NCI-H2196 treated with DMSO at 0.1 percent for 48 hours (cell line): ENCODE results near the gene VPS8.

ENCODE experiments used
- DNase-seq: peaks from one replicate; lab custom pipeline; 2025; ENCODE audit not compliant: unreplicated experiment; lab: John Stamatoyannopoulos, UW

VPS8 gene

DNA sequence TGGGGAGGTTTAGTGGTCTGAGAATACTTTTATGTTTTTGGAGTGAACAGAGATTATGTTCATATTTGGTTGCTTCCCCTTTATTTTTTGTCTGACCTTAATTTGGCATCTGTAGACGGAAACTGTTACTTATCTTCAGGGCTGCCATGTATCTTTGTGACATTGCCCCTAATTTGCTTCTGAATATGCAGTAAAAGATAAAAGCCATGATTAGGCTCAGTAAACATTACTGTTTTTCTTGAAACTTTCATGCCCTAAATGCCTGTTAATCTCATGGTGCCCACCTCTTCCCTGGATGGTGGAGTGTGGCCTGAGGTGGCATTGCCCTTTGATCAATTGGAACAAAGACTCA is 234.2 kb downstream of the VPS8 start:
- DNase-seq, result no peak

DNA sequence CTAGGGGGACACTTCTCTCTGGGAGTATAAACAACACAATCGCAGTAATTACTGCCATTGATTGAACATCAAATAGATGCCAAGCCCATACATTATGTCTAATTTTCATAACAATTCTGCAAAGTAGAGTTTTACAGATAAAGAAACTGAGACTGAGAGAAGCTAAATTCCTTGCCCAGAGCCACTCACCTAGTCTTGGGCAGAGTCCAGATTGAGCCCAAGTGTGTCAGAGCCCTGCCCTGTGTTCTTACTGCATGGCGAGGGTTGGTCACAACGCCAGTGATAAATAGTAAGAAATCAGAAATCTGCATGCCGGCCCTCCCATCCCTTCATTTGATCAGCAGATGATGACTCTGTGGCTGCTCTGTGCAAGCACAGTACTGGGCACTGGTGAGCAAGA is 234.6 kb downstream of the VPS8 start:
- no peak for DNase-seq

GRCh38 chr3:185049710-185050109 is 237.7 kb downstream of the VPS8 start:
- DNase-seq, result no peak

DNA sequence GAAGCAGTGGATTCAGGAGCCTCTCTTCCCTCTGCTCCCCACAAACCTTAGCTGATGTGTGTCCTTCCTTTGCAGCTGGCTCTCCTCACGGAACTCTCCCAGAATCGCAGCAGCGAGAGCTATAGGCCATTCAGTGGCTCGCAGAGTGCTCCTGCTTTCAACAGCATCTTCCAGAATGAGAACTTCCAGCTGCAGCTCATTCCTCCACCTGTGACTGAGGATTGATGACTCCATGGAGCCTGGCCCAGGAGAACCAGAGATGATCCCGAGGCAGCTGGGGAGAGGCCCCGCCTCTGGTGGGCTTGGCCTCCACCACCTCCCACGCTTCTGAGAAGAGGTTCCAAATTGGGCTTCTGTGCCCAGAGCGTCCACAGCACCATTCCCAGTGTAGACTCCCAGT is 239.8 kb downstream of the VPS8 start:
- DNase-seq, result no peak

- DNase-seq, result no peak
Observed at GRCh38 chr3:185052631-185053030, 240.7 kb downstream of the VPS8 start.

GRCh38 chr3:185056908-185057307 is 244.9 kb downstream of the VPS8 start:
- DNase-seq, result no peak

GRCh38 chr3:185057829-185058228 is 245.9 kb downstream of the VPS8 start:
- no peak for DNase-seq

DNA sequence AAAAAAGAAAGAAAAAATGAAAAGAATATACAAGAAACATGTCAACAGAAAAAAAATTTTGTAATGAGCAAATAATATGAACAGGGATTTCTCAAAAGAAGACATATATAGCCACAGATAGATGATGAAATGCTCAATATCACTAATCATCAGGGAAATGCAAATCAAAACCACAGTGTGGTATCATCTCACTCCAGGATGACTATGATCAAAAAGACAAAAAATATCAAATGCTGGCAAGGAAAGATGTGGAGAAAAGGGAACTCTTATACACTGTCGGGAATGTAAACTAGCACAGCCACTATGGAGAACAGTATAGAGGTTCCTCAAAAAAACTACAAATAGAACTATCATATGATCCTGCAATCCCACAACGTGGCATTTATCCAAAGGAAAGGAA is 246.8 kb downstream of the VPS8 start:
- DNase-seq, result no peak

DNA sequence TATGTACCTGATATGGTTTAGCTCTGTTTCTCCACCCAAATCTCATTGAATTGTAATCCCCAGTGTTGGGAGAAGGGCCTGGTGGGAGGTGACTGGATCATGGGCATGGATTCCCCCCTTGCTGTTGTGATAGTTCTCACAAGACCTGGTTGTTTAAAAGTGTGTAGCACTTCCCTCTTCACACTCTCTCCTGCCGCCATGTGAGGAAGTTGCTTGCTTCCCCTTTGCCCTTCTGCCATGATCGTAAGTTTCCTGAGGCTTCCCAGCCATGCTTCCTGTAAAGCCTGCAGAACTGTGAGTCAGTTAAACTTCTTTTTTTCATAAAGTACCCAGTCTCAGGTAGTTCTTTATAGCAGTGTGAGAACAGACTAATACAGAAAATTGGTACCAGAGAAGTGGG is 247.8 kb downstream of the VPS8 start:
- DNase-seq, result no peak

DNA sequence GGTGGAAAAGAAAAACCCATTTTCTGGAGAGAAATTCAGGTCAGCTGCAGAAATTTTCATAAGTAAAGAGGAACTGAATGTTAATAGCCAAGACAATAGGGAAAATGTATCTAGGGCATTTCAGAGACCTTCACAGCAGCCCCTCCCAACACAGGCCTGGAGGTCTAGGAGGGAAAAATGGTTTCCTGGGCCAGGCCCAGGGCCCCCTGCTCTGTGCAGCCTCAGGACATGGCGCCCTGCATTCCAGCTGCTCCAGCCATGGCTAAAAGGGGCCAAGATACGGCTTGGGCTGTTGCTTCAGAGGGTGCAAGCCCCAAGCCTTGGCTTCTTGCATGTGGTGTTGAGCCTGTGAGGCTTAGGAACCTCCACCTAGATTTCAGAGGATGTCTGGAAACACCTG is 248.7 kb downstream of the VPS8 start:
- DNase-seq, result no peak

DNA sequence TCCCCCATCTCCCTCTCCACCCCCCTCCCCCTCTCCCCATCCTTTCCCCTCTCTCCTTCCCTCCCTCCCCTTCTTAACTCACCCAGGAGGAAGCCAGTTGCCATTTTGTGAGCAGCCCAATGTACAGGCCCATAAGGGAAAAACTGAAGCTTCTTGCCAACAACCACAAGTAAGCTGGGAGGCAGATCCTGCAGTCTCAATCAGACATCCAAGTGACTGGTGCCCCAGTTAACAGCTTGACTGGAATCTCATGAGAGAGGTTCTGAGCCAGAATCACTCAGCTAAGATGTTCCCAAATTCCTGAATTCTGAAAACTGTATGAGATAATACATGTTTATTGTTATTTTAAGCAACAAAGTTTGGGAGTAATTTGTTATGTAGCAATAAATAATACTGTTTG is 250.2 kb downstream of the VPS8 start:
- DNase-seq, result no peak

- no peak for DNase-seq
Observed at GRCh38 chr3:185063431-185063830, 251.5 kb downstream of the VPS8 start.

DNA sequence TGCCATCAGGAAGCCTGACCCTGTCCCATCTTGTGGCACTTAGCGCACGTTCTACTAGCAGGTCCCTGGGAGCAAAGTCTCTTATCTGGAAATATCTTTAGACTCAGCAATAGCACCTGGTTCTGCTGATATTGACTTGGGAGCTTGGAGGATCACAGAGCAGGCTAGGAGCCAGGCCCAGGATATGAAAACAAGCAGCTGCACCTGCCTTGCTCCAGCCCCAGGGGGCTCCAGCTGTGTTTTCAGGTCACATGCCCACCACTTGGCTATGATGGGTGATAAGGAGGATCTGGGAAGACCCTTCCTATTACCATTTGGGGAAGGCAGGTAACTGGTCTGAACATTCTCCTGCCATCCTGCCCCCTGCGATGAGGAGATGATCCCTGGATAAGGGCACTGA is 253.1 kb downstream of the VPS8 start:
- no peak for DNase-seq

- no peak for DNase-seq
Observed at GRCh38 chr3:185066251-185066650, 254.3 kb downstream of the VPS8 start.

GRCh38 chr3:185067173-185067572 is 255.2 kb downstream of the VPS8 start:
- no peak for DNase-seq

DNA sequence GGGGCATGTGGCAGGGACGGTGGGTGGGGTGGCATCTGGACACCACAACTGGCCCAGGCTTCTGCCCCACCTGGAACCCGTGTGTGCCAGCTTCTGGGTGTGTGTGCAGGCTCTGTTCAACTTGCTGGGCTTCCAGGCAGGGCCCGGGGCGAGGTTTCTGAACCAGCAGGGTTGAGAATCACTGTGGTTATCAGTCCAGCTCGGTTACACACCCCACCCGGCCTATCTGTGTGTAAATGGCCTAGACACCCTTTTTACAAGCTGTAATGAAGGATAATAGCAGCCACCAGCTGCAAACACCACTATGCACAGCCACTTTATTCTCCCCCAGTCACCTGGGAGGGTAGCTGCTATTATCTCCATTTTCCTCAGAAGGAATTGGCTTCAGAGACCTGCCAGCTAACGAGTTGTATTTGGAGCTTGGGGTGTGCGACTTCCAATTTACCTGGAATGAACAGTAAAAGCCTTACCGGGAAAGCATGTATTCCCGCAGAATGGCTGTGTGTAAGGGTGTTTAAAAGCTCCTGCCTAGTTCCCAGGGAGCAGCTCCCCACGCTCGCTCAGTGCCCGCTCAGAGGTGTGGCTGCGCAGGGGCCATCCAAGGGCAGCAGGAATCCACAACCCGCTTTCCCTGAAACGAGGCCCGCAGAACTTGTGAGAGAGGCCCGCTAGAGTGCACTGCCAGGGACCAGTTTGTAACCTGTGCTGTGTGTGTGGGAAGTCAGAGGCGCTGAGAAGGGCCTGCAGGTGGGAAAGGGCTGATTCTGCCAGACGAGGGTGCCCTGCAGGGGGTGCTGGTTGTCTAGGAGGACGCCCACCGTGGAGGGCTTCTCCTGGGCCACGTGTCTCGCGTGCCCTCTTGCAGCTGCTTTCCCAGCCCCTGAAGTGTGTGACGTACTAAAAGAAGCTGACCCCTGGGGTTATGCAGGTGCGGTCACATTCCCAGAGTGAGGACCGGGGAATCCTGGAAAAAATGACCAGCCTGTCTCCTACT is 257.4 kb downstream of the VPS8 start:
- no peak for DNase-seq

- DNase-seq, result no peak
Observed at GRCh38 chr3:185070491-185071286, 258.7 kb downstream of the VPS8 start.

- DNase-seq, result no peak
Observed at GRCh38 chr3:185071287-185071800, 259.4 kb downstream of the VPS8 start.

DNA sequence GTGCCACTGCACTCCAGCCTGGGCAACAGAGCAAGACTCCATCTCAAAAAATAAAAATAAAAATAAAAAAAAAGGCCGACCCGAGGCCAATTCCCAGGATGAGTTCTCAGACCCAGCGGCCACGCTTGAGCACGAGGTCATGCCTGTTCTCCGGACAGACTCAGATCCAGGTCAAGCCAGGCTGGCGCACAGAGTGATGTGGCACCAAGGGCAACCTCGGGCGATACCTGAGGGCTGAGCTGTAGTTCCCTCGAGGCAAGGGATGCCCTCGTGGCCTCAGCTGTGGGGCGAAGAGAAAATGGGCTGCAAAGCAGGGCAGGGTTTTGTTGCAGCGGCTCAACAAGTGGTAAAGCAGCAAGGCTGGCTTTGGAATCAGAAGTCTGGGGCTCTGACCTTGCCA is 263.6 kb downstream of the VPS8 start:
- no peak for DNase-seq

GRCh38 chr3:185076219-185076618 is 264.3 kb downstream of the VPS8 start:
- no peak for DNase-seq

DNA sequence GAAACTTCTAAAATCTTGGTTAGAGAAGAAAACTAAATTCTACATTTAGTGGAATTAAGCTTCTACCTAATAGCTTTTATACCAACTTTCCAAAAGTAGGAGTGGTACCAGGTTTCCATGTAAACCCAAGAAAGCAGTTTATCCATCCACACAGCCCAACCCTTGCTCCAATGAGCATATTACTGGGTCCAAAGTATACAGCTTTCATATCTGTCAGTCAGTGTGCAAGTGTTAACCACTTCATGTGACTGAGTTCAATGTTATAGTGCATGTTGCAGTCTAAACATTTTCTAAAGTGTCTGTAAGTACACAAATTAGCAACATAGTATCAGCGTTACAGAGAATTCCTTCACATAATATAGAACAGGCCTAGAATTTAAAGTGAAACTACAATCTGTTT is 267.7 kb downstream of the VPS8 start:
- no peak for DNase-seq

DNA sequence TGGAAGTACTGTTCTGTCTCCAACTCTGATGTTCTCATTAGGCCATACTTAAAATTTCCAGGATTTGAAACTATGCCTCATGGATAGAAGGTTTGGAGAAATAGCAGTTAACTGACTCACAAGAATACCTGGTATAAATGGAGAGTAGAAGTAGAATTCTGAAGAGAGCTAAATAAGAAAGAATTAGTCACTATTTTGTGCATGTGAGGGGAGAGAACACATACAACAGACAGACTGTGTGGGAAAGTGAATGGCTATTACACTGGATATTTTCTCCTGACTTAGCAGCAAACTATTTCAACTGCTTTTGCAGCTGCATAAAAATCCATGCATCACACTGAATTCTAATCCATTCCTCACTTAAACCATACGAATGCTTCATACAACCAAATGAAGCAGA is 269.6 kb downstream of the VPS8 start:
- no peak for DNase-seq
